Colonic mucosa (tissue), 4 donors: ENCODE data around the gene CBX2. TPM values are rescaled to one million over a fixed set of nuclear protein-coding genes. Genes with fewer than 3 reads are reported as not detected.

Source experiments
- DNase-seq: peaks from one replicate; pipeline ENCODE4 v3.0.0-alpha.2; 2020
- H3K27ac ChIP-seq: fragments of 200-600 bp; one replicate; pipeline ENCODE4 v1.8.0; 2021
- H3K27me3 ChIP-seq: fragments of 200-600 bp; one replicate; pipeline ENCODE4 v1.8.0; 2021
- H3K36me3 ChIP-seq: fragments of 200-600 bp; one replicate; pipeline ENCODE4 v1.8.0; 2021
- H3K4me1 ChIP-seq: fragments of 200-600 bp; one replicate; pipeline ENCODE4 v1.8.0; 2021; ENCODE audit warnings: mild to moderate bottlenecking
- H3K4me3 ChIP-seq: fragments of 200-600 bp; one replicate; pipeline ENCODE4 v1.8.0; 2021
- H3K9ac ChIP-seq, 2 donors: one replicate each; pipeline ENCODE4 v1.7.0; 2013; ENCODE audit warnings: control low read depth in 2 of 2, low read depth in 2 of 2, low read length in 2 of 2
- H3K9me3 ChIP-seq: fragments of 200-600 bp; one replicate; pipeline ENCODE4 v1.8.0; 2021
- CTCF ChIP-seq: fragments of 200-600 bp; IDR thresholded peaks from one replicate; pipeline ENCODE4 v1.8.0; 2022; ENCODE audit warnings: antibody characterized with exemption, mild to moderate bottlenecking
- intact Hi-C: fragments of 100-400 bp; cut with DNase I; formaldehyde crosslinking; loops from one replicate; pipeline ENCODE4 v1.14.1; 2022
- total RNA-seq, 2 donors: library from RNA; stranded (reverse); fragmentation: NEBNext Ultra II Directional in 1 of 2; extraction: Animal tissue kit (Norgen Biotek cat#: 25700) in 1 of 2; gene quantifications; one replicate each; pipeline ENCODE4 v1.2.1, GENCODE V29; 2021
- donor health status: healthy.
- donor health status: DM: no; HTN: no; CAD: no.
- donor health status: DM: no; HTN: no; CAD: no.

CBX2 gene
- total RNA-seq, 2 donors from 2014 or later = 2.1 to 4.0 TPM

GRCh38 chr17:79755591-79755990, 22.4 kb upstream of the CBX2 start:
- H3K9ac ChIP-seq = no peak overlapping the region
- H3K4me1 ChIP-seq = no peaks in the 10 kb centered on the region
- no peak overlapping the region for H3K4me3 ChIP-seq
- no peaks in the 10 kb centered on the region for H3K36me3 ChIP-seq
- no peak for TF ChIP-seq CTCF
- no peaks in the 10 kb centered on the region for H3K27me3 ChIP-seq
- DNase-seq = no peak
- H3K27ac ChIP-seq = no peak overlapping the region
- intact Hi-C loops = no loop called here
- no peaks in the 10 kb centered on the region for H3K9me3 ChIP-seq

- Histone ChIP-seq H3K4me1 (no peaks in the 10 kb centered on the region), H3K9ac (no peak overlapping the region), H3K27ac (no peak overlapping the region), H3K27me3 (no peaks in the 10 kb centered on the region), H3K4me3 (no peak overlapping the region), H3K36me3 (no peaks in the 10 kb centered on the region), H3K9me3 (no peaks in the 10 kb centered on the region)
- intact Hi-C loops = no loop called here
- TF ChIP-seq CTCF = no peak
- DNase-seq = no peak
These were observed 20.7 kb upstream of the CBX2 start for GRCh38 chr17:79757140-79757745.

- no peak for TF ChIP-seq CTCF
- H3K4me1 ChIP-seq = no peaks in the 10 kb centered on the region
- DNase-seq = no peak
- H3K27ac ChIP-seq = no peak overlapping the region
- no peaks in the 10 kb centered on the region for H3K27me3 ChIP-seq
- H3K9me3 ChIP-seq = no peaks in the 10 kb centered on the region
- H3K36me3 ChIP-seq = no peaks in the 10 kb centered on the region
- intact Hi-C loops = no loop called here
- H3K4me3 ChIP-seq = no peak overlapping the region
- no peak overlapping the region for H3K9ac ChIP-seq
These were observed 19.7 kb upstream of the CBX2 start for GRCh38 chr17:79758271-79758670.

GRCh38 chr17:79760197-79760906, 17.6 kb upstream of the CBX2 start:
- no peaks in the 10 kb centered on the region for H3K27me3 ChIP-seq
- no peak for TF ChIP-seq CTCF
- H3K4me3 ChIP-seq = no peak overlapping the region
- no peak for DNase-seq
- no peaks in the 10 kb centered on the region for H3K4me1 ChIP-seq
- H3K27ac ChIP-seq = no peak overlapping the region
- H3K9me3 ChIP-seq = no peaks in the 10 kb centered on the region
- H3K36me3 ChIP-seq = no peaks in the 10 kb centered on the region
- H3K9ac ChIP-seq = no peak overlapping the region
- intact Hi-C loops = no loop called here

GRCh38 chr17:79761894-79762589, 15.9 kb upstream of the CBX2 start:
- Histone ChIP-seq H3K9me3 (no peaks in the 10 kb centered on the region), H3K36me3 (no peaks in the 10 kb centered on the region), H3K9ac (no peak overlapping the region), H3K4me1 (no peaks in the 10 kb centered on the region), H3K27ac (no peak overlapping the region), H3K4me3 (no peak overlapping the region), H3K27me3 (no peaks in the 10 kb centered on the region)
- no peak for TF ChIP-seq CTCF
- intact Hi-C loops = no loop called here
- DNase-seq = no peak
